Natural killer cell (primary cell): Measurements from ENCODE around the gene TMEM217. TPM values are rescaled to one million over a fixed set of nuclear protein-coding genes. Genes with fewer than 3 reads are reported as not detected.
A peak's percentile ranks its signal among the peaks of the same experiment; 100 is the strongest.

ENCODE experiments used
- ATAC-seq, 3 donors: fragments of 150-1000 bp in 2 of 3; fragments of 200-7000 bp in 1 of 3; cut with Tn5 transposase; 1 replicate in 1 of 3; 2 replicates in 2 of 3; pipeline ENCODE4 v1.10.0; 2021; ENCODE audit warnings: mild to moderate bottlenecking in 2 of 3, moderate library complexity in 2 of 3
- DNase-seq, 2 donors: peaks; one replicate each; pipeline versions ENCODE4 v3.0.0 to v3.0.0-alpha.2; 2013 to 2021; ENCODE audit warnings: mixed read lengths in 1 of 2
- H3K27ac ChIP-seq: one replicate; pipeline ENCODE4 v1.5.1; 2013; ENCODE audit warnings: mild to moderate bottlenecking, low read length
- H3K27me3 ChIP-seq: one replicate; pipeline ENCODE4 v1.6.1; 2013; ENCODE audit warnings: low read length; ENCODE audit not compliant: control insufficient read depth, insufficient read depth
- H3K36me3 ChIP-seq: one replicate; pipeline ENCODE4 v1.6.1; 2013; ENCODE audit warnings: low read length; ENCODE audit not compliant: control insufficient read depth, insufficient read depth
- H3K4me1 ChIP-seq: one replicate; pipeline ENCODE4 v1.6.1; 2013; ENCODE audit warnings: low read length; ENCODE audit not compliant: control insufficient read depth, insufficient read depth
- H3K4me3 ChIP-seq: one replicate; pipeline ENCODE4 v1.5.1; 2013; ENCODE audit warnings: low read length
- H3K9me3 ChIP-seq: one replicate; pipeline ENCODE4 v1.6.1; 2013; ENCODE audit warnings: low read length; ENCODE audit not compliant: control insufficient read depth, insufficient read depth
- H3K27ac Mint-ChIP-seq, 2 donors: one replicate each; pipeline ENCODE4 v1.8.0; 2022; ENCODE audit warnings: mild to moderate bottlenecking in 2 of 2, mixed read lengths in 2 of 2, moderate library complexity in 1 of 2
- H3K27me3 Mint-ChIP-seq, 2 donors: one replicate each; pipeline ENCODE4 v1.8.0; 2022; ENCODE audit warnings: low read depth in 2 of 2, mixed read lengths in 2 of 2
- H3K36me3 Mint-ChIP-seq: one replicate; pipeline ENCODE4 v1.8.0; 2022; ENCODE audit warnings: mixed read lengths
- H3K4me1 Mint-ChIP-seq, 2 donors: one replicate each; pipeline ENCODE4 v1.8.0; 2022; ENCODE audit warnings: mixed read lengths in 2 of 2
- H3K4me3 Mint-ChIP-seq: one replicate; pipeline ENCODE4 v1.8.0; 2022; ENCODE audit warnings: mild to moderate bottlenecking, moderate library complexity, mixed read lengths
- H3K9me3 Mint-ChIP-seq, 2 donors: one replicate each; pipeline ENCODE4 v1.8.0; 2022; ENCODE audit warnings: mixed read lengths in 2 of 2
- WGBS: methylation state at CpG from one replicate; pipeline ENCODE4 v1.1.7; 2013; ENCODE audit warnings: missing lambda C conversion rate; ENCODE audit not compliant: insufficient coverage; 5-methylcytosine and 5-hydroxymethylcytosine counted together
- intact Hi-C: fragments of 100-400 bp; cut with micrococcal nuclease; formaldehyde crosslinking; loops from one replicate; pipeline ENCODE4 v1.14.2; 2022
- total RNA-seq, 4 donors: library from RNA; stranded (reverse); fragments of 120-200 nt in 1 of 4; gene quantifications; one replicate each; pipeline versions ENCODE4 v1.2.3 to v1.2.4, GENCODE V29; 2013 to 2022
- TF ChIP-seq, protein P1 (sequence below): fragments of 200-600 bp; IDR thresholded peaks from one replicate; pipeline ENCODE4 v1.8.0; 2022; ENCODE audit warnings: antibody characterized with exemption

The TMEM217 gene
- total RNA-seq, 3 donors from 2014 or later (not counting 1 experiment from before 2014, with no cell fraction given) = 0.75 to 2.1 (median 0.75) TPM

DNA sequence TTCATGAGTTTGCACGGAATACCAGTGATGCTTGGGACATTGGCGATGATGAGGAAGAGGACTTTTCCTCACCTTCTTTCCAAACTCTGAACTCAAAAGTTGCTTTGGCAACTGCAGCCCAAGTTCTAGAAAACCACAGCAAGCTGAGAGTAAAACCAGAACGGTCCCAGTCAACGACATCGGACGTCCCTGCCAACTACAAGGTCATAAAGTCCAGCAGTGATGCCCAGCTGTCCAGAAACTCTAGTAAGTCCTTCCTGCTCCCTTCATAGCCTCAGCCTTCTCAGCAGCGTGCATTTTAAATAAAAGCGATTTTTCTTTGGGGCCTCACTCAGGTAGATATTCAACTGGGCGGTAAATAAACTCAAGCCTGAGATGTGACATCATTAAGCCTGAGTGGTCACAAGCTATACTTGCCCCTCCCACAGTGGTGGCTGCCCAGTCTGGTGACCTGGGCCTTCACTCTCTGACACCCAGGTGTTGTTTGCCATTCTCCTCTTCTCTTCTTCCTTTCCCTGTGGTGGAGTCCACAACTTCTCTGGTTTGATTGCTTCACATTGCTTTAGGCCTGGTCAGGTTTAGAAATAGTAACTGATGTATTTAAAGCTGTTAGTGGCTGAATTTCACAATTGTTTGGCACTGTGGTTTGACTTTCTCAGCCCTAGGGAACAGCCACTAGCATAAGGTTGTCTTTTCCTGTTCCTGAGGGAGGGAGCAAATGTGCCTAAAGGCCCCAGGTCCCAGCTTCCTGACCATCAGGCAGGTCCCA is 21.6 kb upstream of the TMEM217 start:
- no peak for ATAC-seq
- DNase-seq = no peak
- WGBS = 92% methylated on average over 9 of the region's 9 CpGs
- Histone ChIP-seq H3K4me1 (peaks cover 3% of the 10 kb centered on the region), H3K36me3 (peaks cover 41% of the 10 kb centered on the region), H3K27ac (no peak overlapping the region), H3K9me3 (no peaks in the 10 kb centered on the region), H3K27me3 (no peaks in the 10 kb centered on the region), H3K4me3 (no peak overlapping the region)
- TF ChIP-seq, protein P1, sequence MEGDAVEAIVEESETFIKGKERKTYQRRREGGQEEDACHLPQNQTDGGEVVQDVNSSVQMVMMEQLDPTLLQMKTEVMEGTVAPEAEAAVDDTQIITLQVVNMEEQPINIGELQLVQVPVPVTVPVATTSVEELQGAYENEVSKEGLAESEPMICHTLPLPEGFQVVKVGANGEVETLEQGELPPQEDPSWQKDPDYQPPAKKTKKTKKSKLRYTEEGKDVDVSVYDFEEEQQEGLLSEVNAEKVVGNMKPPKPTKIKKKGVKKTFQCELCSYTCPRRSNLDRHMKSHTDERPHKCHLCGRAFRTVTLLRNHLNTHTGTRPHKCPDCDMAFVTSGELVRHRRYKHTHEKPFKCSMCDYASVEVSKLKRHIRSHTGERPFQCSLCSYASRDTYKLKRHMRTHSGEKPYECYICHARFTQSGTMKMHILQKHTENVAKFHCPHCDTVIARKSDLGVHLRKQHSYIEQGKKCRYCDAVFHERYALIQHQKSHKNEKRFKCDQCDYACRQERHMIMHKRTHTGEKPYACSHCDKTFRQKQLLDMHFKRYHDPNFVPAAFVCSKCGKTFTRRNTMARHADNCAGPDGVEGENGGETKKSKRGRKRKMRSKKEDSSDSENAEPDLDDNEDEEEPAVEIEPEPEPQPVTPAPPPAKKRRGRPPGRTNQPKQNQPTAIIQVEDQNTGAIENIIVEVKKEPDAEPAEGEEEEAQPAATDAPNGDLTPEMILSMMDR = no peak
- no peaks in the 10 kb centered on the region for H3K9me3 Mint-ChIP-seq
- peaks cover 26 to 33% of the 10 kb centered on the region in 2 donors for H3K4me1 Mint-ChIP-seq
- intact Hi-C loops = no loop called here
- no peaks in the 10 kb centered on the region for H3K27me3 Mint-ChIP-seq
- H3K36me3 Mint-ChIP-seq = peaks cover 8% of the 10 kb centered on the region
- peak overlapping the region in 1 of 2 donors; percentile 63 for H3K27ac Mint-ChIP-seq
- no peak overlapping the region for H3K4me3 Mint-ChIP-seq

DNA sequence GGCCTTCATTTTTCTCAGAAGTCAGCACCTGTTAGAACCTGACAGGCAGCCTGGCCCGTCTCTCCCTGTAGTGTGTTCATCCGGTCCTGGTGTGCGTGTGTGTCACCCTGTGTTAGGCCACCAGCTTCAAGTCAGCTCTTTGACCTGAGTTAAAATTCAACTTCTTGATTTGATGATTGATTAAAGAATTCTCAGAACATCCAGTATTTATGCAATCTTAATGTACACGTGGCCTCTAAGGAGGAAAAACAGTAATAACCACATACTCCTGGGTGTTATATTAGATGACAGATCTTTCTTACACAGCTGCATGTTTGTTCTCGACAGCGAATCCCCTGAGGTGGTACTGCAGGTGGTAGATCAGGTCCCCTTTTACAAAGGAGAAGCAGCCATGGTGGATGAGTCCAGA is 19.1 kb upstream of the TMEM217 start:
- H3K4me3 Mint-ChIP-seq = no peak overlapping the region
- H3K27me3 Mint-ChIP-seq = no peaks in the 10 kb centered on the region
- no peak overlapping the region for H3K27ac Mint-ChIP-seq
- Histone ChIP-seq H3K4me3 (no peak overlapping the region), H3K4me1 (peaks cover 3% of the 10 kb centered on the region), H3K36me3 (peaks cover 16% of the 10 kb centered on the region), H3K27ac (no peak overlapping the region), H3K27me3 (no peaks in the 10 kb centered on the region), H3K9me3 (no peaks in the 10 kb centered on the region)
- 65% methylated on average over 5 of the region's 6 CpGs for WGBS
- intact Hi-C loops = no loop called here
- ATAC-seq (peak in 1 of 3 donors; percentile 48), DNase-seq (peak in 1 of 2 donors; percentile 14)
- no peaks in the 10 kb centered on the region for H3K36me3 Mint-ChIP-seq
- peaks cover 42 to 45% of the 10 kb centered on the region in 2 donors for H3K4me1 Mint-ChIP-seq
- TF ChIP-seq, protein P1 = no peak
- H3K9me3 Mint-ChIP-seq = no peaks in the 10 kb centered on the region

DNA sequence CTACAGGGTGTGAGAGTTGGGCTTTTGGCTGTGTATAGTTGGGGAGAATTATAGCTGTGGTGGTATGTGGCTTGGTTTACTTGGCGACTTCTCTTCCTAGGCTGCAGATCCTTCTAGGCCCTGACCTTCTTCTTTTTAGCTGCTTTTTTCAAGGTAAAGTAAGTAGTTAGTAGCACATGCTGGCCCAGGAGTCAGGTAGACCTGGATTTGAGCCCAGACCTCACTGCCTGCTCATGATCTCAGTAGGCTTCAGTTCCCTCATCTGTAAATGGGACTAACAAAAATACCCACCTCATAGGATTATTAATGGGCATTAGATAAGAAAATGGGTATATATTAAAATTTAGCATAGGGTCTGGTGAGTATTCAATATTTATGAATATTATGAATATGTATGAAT is 17.4 kb upstream of the TMEM217 start:
- Mint-ChIP-seq H3K27me3 (no peaks in the 10 kb centered on the region), H3K9me3 (no peaks in the 10 kb centered on the region), H3K4me1 (peaks cover 42 to 45% of the 10 kb centered on the region in 2 donors), H3K27ac (no peak overlapping the region), H3K4me3 (no peak overlapping the region), H3K36me3 (no peaks in the 10 kb centered on the region)
- ATAC-seq (no peak), DNase-seq (no peak)
- WGBS = 92% methylated on average over 1 of the region's 1 CpG
- Histone ChIP-seq H3K27me3 (no peaks in the 10 kb centered on the region), H3K4me3 (no peak overlapping the region), H3K36me3 (peaks cover 6% of the 10 kb centered on the region), H3K4me1 (peaks cover 3% of the 10 kb centered on the region), H3K27ac (no peak overlapping the region), H3K9me3 (no peaks in the 10 kb centered on the region)
- TF ChIP-seq, protein P1 = no peak
- intact Hi-C loops = no loop called here
